Skeletal muscle satellite cell (primary cell): Measurements from ENCODE around the gene ZNF584.

Experiments
- H3K27me3 ChIP-seq: 2 replicates; pipeline ENCODE4 v1.7.0; 2013; ENCODE audit warnings: low read length; ENCODE audit not compliant: control insufficient read depth, insufficient read depth
- H3K36me3 ChIP-seq: 2 replicates; pipeline ENCODE4 v1.7.0; 2013; ENCODE audit warnings: mild to moderate bottlenecking, control low read depth, low read length; ENCODE audit not compliant: insufficient read depth
- H3K4me1 ChIP-seq: 2 replicates; pipeline ENCODE4 v1.7.0; 2013; ENCODE audit warnings: low read length; ENCODE audit not compliant: control insufficient read depth, insufficient read depth
- H3K4me2 ChIP-seq: 2 replicates; pipeline ENCODE4 v1.7.0; 2013; ENCODE audit warnings: mild to moderate bottlenecking, low read length
- H3K4me3 ChIP-seq: 2 replicates; pipeline ENCODE4 v1.7.0; 2013; ENCODE audit warnings: low read length
- H3K9ac ChIP-seq: 2 replicates; pipeline ENCODE4 v1.7.0; 2013; ENCODE audit warnings: mild to moderate bottlenecking, low read depth, low read length, moderate library complexity
- H3K9me3 ChIP-seq: replicated peaks from 2 replicates; pipeline ENCODE4 v1.7.0; 2013; ENCODE audit warnings: mild to moderate bottlenecking, control low read depth, low read length

The ZNF584 gene

DNA sequence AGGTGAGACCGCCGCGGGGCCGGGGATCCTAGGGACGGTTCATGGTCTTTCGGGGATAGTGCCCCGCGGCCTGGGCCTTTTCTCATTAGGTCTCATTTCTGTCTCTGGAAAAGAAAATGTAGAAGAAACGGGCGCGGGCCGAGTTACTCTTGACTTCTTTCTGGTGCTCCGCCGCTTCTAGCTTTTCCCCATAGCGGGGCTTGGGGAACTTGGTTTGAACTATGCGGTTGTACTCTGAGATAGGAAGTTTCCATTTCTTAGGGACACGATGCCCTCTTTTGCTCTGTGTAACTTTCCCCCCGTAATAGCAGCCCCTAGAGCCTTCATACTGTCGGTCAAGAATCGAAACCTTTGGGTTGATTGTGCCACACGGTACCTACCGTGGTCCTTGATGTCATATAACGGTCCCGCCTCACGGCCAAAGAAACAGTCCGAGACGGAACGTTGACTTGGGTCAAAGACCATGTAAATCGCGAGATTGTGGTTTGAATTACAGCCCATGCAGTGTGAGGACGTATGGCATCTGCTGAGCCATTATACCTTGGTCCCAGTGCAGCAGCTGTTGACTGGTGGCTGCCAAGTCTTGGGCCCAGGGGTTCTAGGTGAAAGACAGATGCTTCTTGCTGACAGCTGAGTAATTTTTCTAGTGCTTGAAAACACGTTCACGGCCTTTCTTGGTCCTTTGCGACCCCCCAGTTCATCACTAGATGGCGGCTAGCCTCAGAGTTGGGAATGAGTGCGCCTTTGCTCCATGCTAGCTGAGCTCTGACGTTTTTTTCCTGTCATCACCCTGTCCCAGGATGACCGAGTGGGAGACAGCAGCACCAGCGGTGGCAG is 20.9 kb upstream of the ZNF584 start:
- H3K9me3 ChIP-seq = no peaks in the 10 kb centered on the region
- H3K36me3 ChIP-seq = peaks cover 32% of the 10 kb centered on the region
- H3K9ac ChIP-seq = peak overlapping the region; percentile 99
- peak overlapping the region; percentile 89 for H3K4me3 ChIP-seq
- no peaks in the 10 kb centered on the region for H3K27me3 ChIP-seq
- H3K4me2 ChIP-seq = peak overlapping the region; percentile 100
- peaks cover 25% of the 10 kb centered on the region for H3K4me1 ChIP-seq

DNA sequence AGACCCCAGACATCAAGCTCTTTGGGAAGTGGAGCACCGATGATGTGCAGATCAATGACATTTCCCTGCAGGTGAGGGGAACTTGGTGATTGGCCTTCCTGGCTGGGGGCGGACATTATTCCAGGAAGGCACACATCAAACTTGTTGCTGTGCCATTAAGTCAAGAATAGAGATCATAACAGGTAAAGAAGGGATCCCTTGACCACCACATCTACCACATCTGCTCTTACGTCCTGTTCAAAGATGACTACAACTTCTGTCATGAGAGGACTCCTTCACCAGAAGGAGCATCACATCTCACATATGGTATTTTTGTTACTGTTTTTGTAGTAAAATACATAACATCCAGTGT is 20.3 kb upstream of the ZNF584 start:
- peak overlapping the region; percentile 100 for H3K4me2 ChIP-seq
- H3K9ac ChIP-seq = peak overlapping the region; percentile 99
- no peaks in the 10 kb centered on the region for H3K9me3 ChIP-seq
- H3K4me1 ChIP-seq = peaks cover 25% of the 10 kb centered on the region
- peak overlapping the region; percentile 89 for H3K4me3 ChIP-seq
- peaks cover 38% of the 10 kb centered on the region for H3K36me3 ChIP-seq
- no peaks in the 10 kb centered on the region for H3K27me3 ChIP-seq

GRCh38 chr19:58392945-58393724 is 15.3 kb upstream of the ZNF584 start:
- H3K27me3 ChIP-seq = no peaks in the 10 kb centered on the region
- peaks cover 10% of the 10 kb centered on the region for H3K4me1 ChIP-seq
- H3K9me3 ChIP-seq = no peaks in the 10 kb centered on the region
- H3K36me3 ChIP-seq = peaks cover 57% of the 10 kb centered on the region
- H3K9ac ChIP-seq = no peak overlapping the region
- H3K4me2 ChIP-seq = no peak overlapping the region
- no peak overlapping the region for H3K4me3 ChIP-seq

- Histone ChIP-seq H3K27me3 (no peaks in the 10 kb centered on the region), H3K9ac (no peak overlapping the region), H3K4me3 (no peak overlapping the region), H3K9me3 (no peaks in the 10 kb centered on the region), H3K4me1 (peaks cover 7% of the 10 kb centered on the region), H3K4me2 (no peak overlapping the region), H3K36me3 (peaks cover 52% of the 10 kb centered on the region)
Measured at GRCh38 chr19:58393725-58394033, 14.8 kb upstream of the ZNF584 start.

DNA sequence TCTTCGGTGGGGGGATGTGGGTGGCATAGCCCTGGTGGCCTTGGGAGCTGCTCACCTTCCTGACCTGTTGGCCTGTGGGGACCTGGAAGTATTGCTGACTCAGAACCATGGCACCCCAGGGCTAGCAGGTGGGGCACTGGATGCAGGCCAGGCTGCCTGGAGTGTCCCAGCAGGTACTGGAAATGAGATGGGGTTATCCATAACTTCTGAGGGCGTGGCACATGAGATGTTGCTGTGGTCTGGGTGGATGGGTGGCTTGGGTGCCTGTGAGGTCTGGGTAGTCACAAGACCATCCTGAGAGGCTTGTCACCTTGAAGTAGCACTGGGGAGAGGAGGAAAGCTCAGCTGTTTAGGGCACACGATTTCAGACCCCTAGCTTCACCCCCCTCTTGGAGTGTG is 13.6 kb upstream of the ZNF584 start:
- Histone ChIP-seq H3K9ac (no peak overlapping the region), H3K27me3 (no peaks in the 10 kb centered on the region), H3K36me3 (peaks cover 45% of the 10 kb centered on the region), H3K4me3 (no peak overlapping the region), H3K9me3 (no peaks in the 10 kb centered on the region), H3K4me2 (no peak overlapping the region), H3K4me1 (peaks cover 3% of the 10 kb centered on the region)

GRCh38 chr19:58395220-58395978 is 13.1 kb upstream of the ZNF584 start, which contains the start of gene RNF225:
RNF225 (plus strand) TSS chr19:58395656; CDS start chr19:58396090, 434 bp downstream.
- Histone ChIP-seq H3K9ac (no peak within 1 kb of the TSS), H3K27me3 (no peaks in the 10 kb centered on the region), H3K4me2 (peak within 1 kb of the TSS; percentile 25), H3K36me3 (peaks cover 45% of the 10 kb centered on the region), H3K4me1 (peaks cover 6% of the 10 kb centered on the region), H3K4me3 (no peak within 1 kb of the TSS), H3K9me3 (no peaks in the 10 kb centered on the region)

DNA sequence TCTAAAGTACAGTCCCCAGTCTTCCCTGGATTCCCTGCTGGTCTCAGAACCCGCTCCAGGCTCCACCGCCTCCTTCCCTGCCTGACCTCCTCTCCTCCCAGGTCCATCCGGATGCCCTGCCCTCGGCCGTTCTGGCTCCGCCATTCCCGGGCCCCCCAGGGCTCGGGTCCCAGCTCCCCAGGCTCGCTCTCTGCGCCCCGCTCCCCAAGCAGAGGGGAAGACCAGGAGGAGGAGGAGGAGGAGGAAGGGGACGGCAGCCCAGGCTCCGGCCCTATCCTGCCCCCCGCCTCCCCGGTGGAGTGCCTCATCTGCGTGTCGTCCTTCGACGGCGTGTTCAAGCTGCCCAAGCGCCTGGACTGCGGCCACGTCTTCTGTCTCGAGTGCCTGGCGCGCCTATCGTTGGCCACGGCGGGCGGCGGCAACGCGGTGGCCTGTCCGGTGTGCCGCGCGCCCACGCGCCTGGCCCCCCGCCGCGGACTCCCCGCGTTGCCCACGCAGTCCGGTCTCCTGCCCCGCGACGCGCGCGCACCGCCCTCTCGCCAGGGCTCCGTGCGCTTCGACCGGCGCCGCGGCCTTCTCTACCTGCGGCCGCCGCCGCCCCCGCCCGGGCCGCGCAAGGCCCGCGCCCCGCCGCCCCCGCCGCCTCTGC is 12.3 kb upstream of the ZNF584 start:
- Histone ChIP-seq H3K36me3 (peaks cover 39% of the 10 kb centered on the region), H3K9me3 (no peaks in the 10 kb centered on the region), H3K4me3 (no peak overlapping the region), H3K4me2 (peak overlapping the region; percentile 25), H3K27me3 (no peaks in the 10 kb centered on the region), H3K4me1 (peaks cover 13% of the 10 kb centered on the region), H3K9ac (no peak overlapping the region)

DNA sequence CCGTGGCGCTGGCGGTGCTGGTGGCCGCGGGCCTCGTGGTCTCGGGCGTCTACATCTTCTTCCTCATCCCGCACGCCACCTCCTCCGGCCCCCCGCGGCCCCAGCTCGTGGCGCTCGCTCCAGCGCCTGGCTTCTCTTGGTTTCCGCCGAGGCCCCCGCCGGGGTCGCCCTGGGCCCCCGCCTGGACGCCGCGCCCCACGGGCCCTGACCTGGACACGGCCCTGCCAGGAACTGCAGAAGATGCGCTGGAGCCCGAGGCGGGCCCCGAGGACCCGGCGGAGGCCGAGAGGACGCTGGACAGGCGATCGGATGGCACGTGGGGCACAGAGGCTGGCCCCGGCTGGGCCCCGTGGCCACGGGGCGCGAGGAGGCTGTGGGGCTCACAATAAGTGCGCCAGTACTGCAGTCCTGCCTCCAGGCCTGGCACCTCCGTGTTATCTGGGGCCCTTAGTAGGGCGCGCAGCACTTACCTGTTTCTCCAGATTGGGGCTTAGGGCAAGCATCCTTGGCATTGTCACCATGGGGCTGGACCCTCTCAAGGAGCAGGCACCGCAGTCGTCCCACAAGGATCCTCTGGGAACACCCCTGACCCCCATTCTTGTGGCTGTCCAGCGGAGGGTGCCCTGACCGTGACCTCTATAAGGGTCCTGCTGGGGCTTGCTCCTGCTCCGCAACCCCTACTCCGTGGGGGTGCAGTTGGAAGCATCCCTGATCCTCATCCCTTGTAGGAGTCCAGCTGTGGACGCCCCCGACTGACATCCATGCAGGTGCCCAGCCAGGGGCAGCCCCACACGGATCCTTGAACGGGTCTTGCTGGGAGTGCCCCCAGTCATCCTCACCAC is 11.5 kb upstream of the ZNF584 start:
- Histone ChIP-seq H3K4me3 (no peak overlapping the region), H3K9me3 (no peaks in the 10 kb centered on the region), H3K27me3 (no peaks in the 10 kb centered on the region), H3K4me1 (peaks cover 13% of the 10 kb centered on the region), H3K4me2 (no peak overlapping the region), H3K36me3 (peaks cover 33% of the 10 kb centered on the region), H3K9ac (no peak overlapping the region)

- peaks cover 17% of the 10 kb centered on the region for H3K4me1 ChIP-seq
- no peak overlapping the region for H3K4me2 ChIP-seq
Measured at GRCh38 chr19:58397533-58398037, 10.9 kb upstream of the ZNF584 start.

DNA sequence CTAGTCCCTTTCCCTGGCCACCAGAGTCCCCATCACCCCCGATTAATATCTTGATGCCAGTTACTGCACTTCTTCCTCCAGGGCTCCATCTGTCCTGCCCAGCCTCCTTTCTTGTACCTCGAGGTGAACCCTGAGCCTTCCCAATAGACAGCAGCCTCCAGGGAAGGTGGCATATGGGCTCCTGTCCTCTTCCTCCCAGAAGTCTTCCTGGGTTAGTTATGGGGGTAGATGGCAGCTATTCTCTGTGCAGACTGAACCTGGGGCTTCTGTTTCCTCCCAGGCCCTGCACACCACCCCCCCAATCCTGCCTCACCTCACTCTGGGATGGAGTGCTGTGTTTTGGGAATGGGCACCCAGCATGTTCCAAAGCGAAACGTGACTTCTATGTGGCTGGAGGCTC is 10.4 kb upstream of the ZNF584 start:
- H3K36me3 ChIP-seq = peaks cover 23% of the 10 kb centered on the region
- no peak overlapping the region for H3K4me2 ChIP-seq
- H3K9me3 ChIP-seq = no peaks in the 10 kb centered on the region
- H3K9ac ChIP-seq = no peak overlapping the region
- H3K27me3 ChIP-seq = no peaks in the 10 kb centered on the region
- H3K4me1 ChIP-seq = peaks cover 17% of the 10 kb centered on the region
- no peak overlapping the region for H3K4me3 ChIP-seq

More at GRCh38 chr19:58397533-58398037, 10.9 kb upstream of the ZNF584 start:
- Histone ChIP-seq H3K9ac (no peak overlapping the region), H3K4me3 (no peak overlapping the region), H3K36me3 (peaks cover 28% of the 10 kb centered on the region), H3K27me3 (no peaks in the 10 kb centered on the region), H3K9me3 (no peaks in the 10 kb centered on the region)
